NCI-H82 treated with DMSO at 0.1 percent for 48 hours (cell line): ENCODE measurements around the gene NLN.
"Not testable (repeated sequence)": the region's sequence is repeated elsewhere in the genome, so short reads cannot be mapped to it uniquely, and the experiment has no call there.

ENCODE experiments used
- DNase-seq: peaks from one replicate; lab custom pipeline; 2025; ENCODE audit not compliant: unreplicated experiment; lab: John Stamatoyannopoulos, UW

NLN gene

DNA sequence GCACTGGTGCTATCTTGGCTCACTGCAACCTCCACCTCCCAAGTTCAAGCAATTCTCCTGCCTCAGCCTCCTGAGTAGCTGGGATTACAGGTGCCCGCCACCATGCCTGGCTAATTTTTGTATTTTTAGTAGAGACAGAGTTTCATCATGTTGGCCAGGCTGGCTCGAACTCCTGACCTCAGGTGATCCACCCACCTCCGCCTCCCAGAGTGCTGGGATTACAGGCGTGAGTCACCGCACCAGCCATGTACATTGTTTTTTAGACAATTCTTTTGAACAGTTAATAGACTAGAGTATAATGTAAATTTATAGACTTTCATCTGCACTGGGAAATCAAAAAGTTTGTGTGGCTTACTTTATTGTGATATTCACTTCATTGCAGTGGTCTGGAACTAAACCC, 85.5 kb downstream of the NLN start:
- DNase-seq, result not testable (repeated sequence)

GRCh38 chr5:65808251-65808741, 86.3 kb downstream of the NLN start:
- no peak for DNase-seq

- no peak for DNase-seq
These were observed 86.8 kb downstream of the NLN start for GRCh38 chr5:65808818-65809217.

GRCh38 chr5:65809817-65810531, 88.0 kb downstream of the NLN start:
- no peak for DNase-seq

DNA sequence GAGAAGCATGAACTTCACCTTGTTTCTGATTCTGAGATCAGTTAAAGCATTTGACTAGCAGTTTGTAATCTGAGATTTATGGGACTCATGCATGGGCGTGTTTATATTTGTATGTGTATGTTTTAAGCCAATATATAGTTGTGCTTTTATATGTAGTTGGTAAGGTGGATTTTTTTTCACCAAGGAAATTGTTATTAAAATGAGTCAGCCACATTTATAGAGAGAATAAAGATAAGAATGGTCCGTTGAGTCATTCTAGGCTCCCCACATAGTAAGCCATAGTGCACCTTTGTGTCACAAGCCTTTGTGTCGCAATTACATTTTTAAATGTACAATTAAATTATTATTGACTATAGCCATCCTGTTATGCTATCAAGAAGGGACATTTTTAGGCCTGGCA, 89.0 kb downstream of the NLN start:
- DNase-seq, result no peak

DNA sequence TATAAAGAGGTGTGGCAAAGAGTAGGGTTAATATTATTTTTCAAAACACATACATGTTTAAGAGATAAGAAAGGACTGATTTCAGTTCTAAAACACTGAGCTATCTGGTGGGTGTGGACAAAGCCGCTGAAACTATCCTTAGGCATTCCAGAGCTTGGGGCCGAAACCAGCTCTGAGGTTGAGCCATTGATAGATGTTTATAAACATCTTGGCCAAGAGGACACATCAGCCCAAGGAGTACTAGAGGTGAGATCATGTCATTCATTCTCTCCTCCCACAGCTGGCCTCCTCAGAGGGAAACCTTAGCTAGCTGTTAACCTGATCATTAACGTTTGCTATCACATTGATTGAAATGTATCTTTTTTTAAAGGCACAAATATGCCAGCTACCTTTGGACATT, 89.9 kb downstream of the NLN start:
- DNase-seq, result no peak

- DNase-seq, result no peak
These were observed 90.6 kb downstream of the NLN start for GRCh38 chr5:65812648-65813047.

GRCh38 chr5:65813174-65813573, 91.2 kb downstream of the NLN start:
- DNase-seq, result no peak

- DNase-seq, result no peak
These were observed 93.2 kb downstream of the NLN start for GRCh38 chr5:65815161-65815560.

DNA sequence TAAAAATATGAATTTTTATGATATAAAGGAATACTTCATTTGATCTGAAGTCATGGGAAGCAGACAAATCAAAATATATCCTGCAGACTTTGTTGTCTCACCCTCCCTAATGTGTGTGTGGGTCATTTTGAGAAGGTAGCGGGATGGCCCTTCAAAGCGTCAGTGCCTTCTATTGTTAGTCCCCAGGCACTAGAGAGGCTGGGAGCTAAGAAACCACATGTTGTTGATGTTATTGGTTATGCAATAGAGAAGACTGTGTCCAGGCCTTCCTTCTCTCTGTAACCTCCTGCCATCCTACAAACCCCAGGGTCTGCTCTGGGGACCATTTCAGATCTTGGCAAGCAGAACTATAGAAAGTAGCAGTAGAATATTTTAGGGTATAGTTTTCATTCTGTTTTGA, 94.7 kb downstream of the NLN start:
- DNase-seq, result no peak

DNA sequence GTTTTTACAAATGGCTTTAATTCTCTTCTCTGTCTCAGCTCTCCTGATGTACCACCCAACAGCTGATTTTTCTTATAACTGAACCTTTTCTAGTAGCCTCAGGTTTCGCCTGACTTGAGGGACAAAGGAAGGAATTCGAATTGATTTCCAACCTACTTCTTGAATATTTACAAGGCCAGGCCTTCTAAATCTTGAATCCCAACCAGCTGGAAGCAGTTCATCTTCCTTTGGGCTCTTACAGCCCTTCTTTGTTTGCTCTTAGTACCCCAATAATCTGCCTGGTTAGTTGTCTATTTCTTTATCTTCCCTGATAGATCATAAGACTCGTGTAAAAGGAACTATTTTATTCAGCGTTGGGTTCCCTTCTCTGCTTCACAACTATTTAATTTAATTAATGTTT, 95.9 kb downstream of the NLN start:
- no peak for DNase-seq

- DNase-seq, result no peak
These were observed 96.6 kb downstream of the NLN start for GRCh38 chr5:65818592-65818991.

DNA sequence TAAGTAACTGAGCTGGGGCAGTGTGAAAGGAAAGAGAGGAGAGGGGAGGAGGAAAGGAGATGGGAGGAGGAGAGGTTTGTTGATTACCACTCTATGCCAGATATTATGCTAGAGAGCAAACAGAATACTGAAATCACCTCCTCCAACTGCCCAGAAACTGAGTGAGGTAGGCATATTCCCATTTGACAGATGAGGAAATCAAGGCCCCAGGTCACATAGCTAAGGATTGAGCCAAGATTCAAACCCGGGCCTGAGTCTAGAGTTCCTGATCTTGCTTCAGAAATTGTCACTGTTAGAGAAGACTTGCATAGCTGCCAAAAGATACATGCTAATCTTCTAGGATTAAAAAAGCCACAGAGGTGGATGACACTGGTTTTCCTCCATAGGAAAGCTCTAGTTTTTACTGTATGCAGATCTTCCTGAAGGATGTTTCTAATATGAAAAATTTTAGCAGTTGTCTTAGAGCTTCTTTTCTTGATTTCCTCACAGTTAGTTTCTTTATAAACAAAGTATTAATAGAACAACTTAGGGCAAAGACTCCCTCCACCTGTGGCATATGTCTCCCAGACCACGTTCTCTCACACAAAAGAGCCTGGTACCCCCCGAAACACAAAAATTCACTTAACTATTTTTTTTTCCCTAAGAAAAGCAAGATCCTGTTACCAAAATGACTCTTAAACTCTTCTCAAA, 97.4 kb downstream of the NLN start:
- DNase-seq, result no peak

DNA sequence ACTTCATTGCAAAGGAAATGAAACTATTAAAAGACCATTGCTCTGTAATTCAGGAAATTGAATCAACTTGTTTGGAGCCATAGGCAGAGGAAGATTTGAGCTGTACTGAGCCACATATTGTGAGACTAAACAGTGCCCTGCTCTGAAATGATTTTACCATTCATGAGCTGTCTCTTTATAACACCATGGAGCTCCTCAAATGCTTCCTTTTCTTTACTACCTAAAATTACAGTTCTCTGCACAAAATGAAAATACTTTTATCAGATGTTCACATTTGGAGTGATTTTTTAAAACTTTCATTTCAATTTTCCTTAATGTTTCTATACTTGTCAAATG, 97.9 kb downstream of the NLN start:
- DNase-seq, result no peak

DNA sequence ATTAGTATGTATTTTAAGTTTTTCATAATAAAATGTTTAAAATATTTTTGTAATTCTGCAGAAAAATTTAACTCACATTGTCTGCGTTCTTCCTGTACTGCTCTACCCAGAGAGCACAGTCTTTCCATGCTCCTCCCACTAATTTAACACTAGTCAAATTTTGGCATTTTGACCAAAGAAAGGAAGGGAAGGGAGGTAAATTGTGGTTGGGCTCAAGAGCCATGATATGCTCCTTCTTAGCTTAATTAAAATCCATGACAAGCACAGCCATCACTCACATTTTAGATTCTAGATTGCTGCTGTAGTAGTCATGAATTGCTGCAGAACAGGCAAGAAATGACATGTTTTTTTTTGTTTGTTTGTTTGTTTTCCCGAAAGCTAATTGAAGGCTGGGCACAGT, 98.4 kb downstream of the NLN start:
- DNase-seq, result no peak

DNA sequence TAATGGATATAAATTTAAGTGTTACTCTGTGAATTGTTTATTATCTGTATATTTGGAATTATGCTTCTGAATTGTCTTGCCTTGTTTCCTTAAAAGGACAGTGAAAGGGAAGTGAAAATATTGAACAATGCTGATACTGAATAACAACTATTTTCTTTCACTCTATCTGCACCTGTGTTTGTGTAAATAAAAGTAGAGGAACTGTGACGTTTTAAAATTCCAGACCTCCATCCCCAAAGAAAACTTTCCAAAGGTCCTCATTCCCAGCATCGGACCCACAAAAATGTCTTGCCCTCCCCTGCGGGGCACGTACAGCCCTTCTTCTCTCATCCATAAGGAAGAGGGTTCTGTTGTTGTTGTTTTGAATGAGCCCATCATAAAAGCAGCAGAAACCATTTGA, 100.0 kb downstream of the NLN start:
- no peak for DNase-seq

GRCh38 chr5:65822710-65823109, 100.7 kb downstream of the NLN start:
- no peak for DNase-seq

DNA sequence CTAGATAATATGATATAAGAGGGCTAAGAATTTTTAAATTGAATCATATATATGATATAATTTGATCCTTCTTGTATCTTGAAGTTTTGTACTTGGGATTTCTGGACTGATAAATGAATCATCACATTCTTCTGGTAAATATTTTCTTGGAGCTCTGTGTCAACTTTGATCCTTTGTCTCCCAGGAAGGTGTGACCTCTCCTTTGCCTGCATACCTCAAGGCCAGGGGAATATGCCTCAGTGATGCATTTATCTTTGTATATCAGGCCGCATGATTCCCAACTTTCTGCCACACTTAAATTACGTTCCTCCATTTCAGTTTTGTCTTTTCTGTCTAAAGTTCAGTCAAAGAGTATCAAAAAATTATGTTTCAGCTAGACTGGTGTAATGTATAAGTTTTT, 101.2 kb downstream of the NLN start:
- no peak for DNase-seq

GRCh38 chr5:65823845-65824445, 101.9 kb downstream of the NLN start:
- DNase-seq, result no peak

- no peak for DNase-seq
These were observed 103.7 kb downstream of the NLN start for GRCh38 chr5:65825408-65826328.
